HEK293T (cell line): Measurements from ENCODE around the gene ZNF718.

Source experiments
- BHLHE40 ChIP-seq: fragments of 450-650 bp; IDR thresholded peaks from 2 replicates; pipeline ENCODE4 v1.6.1; 2016; ENCODE audit warnings: mild to moderate bottlenecking, moderate library complexity, borderline replicate concordance
- CTBP1 ChIP-seq: fragments of 450-650 bp; IDR thresholded peaks from 2 replicates; pipeline ENCODE4 v1.6.1; 2016; ENCODE audit warnings: borderline replicate concordance
- FOXA1 ChIP-seq: fragments of 450-650 bp; IDR thresholded peaks from 2 replicates; pipeline ENCODE4 v1.6.1; 2016; ENCODE audit warnings: mild to moderate bottlenecking
- FOXM1 ChIP-seq: fragments of 450-650 bp; IDR thresholded peaks from 2 replicates; pipeline ENCODE4 v1.6.1; 2017; ENCODE audit warnings: mild to moderate bottlenecking, borderline replicate concordance
- PKNOX1 ChIP-seq: fragments of 450-650 bp; IDR thresholded peaks from 2 replicates; pipeline ENCODE4 v1.6.1; 2016
- SP1 ChIP-seq: fragments of 450-650 bp; IDR thresholded peaks from 2 replicates; pipeline ENCODE4 v1.6.1; 2017
- ZNF384 ChIP-seq: fragments of 450-650 bp; IDR thresholded peaks from 2 replicates; pipeline ENCODE4 v1.6.1; 2016

DNA sequence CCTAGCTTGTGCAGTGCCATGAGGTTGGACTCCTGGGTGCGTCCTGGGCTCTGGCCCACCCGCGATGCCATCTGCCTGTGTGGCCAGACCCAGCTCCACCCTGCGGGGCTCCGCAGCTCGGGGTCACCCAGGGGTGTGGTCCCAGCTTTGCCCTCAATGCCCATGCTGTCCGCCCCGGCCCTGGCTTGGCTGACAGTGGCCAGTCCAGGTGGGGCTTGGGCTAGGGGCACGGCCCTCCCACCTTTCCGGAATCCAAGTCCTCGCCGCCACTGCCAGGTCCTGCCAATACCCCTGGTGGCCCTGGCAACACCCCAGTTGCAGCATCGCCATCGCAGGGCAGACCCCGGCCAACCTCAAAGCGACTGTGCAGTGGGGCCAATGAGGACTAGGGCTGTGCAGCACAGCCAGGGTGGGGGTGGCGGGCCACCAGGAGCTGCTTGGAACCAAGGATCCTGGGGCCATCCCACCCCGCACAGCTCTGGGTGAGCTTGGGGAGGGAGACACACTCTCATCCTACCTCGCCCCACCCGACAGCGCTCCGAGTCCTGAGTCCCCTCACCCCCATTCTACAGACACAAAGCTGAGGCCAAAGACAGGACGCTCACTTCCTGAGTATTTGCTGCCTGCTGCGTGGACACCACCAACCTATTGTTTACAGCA is 80.9 kb downstream of the ZNF718 start:
- no peak for TF ChIP-seq ZNF384
- no peak for TF ChIP-seq PKNOX1
- no peak for TF ChIP-seq CTBP1
- TF ChIP-seq BHLHE40: no peak
- TF ChIP-seq FOXA1: no peak
- no peak for TF ChIP-seq SP1
- no peak for TF ChIP-seq FOXM1
